SH-SY5Y (cell line): Measurements from ENCODE around the gene ANKRD22.

Source experiments
- GATA2 ChIP-seq: IDR thresholded peaks from 2 replicates; pipeline ENCODE4 v1.6.1; 2011; ENCODE audit warnings: mild to moderate bottlenecking, low read depth, low read length
- GATA3 ChIP-seq: IDR thresholded peaks from 2 replicates; pipeline ENCODE4 v1.6.1; 2011; ENCODE audit warnings: low read depth, mild to moderate bottlenecking, low read length, moderate library complexity

DNA sequence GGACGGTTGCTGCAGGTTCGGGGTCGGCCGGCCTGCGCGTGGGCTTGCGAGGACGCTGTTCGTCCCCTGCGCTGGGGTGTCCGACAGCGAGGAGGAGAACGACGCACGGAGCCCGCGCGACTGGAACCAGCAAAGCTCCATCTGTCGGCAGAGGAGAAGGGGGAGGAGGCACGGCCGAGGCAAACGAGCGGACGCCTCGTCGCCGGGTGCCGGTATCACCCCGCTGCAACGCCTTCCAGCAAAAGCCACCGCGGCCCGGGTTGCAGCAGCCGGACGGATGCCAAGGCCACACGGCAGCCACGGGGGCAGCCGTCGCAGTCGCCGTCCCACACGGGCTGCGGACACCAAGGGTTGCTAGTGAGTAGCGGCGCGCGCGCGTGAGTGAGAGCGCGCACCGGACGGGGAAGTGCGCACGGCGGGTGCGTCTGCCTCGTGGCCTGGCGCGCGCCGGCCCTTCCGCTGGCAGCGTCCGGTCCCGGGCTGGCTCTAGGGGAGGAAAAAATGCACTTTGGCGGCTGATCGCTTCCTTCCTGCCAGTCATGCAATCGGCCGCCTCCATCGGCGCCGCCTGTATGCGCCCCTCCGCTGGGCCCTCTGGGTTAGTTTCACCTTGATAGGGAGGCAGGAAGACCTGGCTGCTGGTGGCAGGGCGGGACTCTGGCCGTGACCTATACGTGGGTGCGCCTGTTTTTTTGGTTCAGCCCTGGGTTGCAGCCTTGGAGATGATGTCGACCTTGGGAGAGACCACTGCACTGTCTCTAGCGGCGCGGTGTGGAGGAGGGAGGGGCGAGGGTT lies 28.8 kb upstream of the ANKRD22 start:
- no peak for TF ChIP-seq GATA2
- no peak for TF ChIP-seq GATA3
